HL-60 (cell line): ENCODE results near the gene WFIKKN1.

ENCODE experiments used
- DNase-seq, 2 experiments: peaks; one replicate each; pipeline ENCODE4 v3.0.0-alpha.2; 2010 to 2020; ENCODE audit warnings: low read depth in 1 of 2, low spot score in 1 of 2
- H3K27ac ChIP-seq: fragments of 250-450 bp; sonication (Bioruptor Pico); replicated peaks from 2 replicates; pipeline ENCODE4 v1.5.1; 2020; ENCODE audit warnings: mild to moderate bottlenecking, moderate library complexity
- H3K27me3 ChIP-seq: fragments of 250-450 bp; sonication (Bioruptor Pico); 2 replicates; pipeline ENCODE4 v1.5.1; 2021; ENCODE audit warnings: mild to moderate bottlenecking, moderate library complexity; ENCODE audit not compliant: insufficient read depth, poor library complexity, severe bottlenecking
- H3K4me3 ChIP-seq: replicated peaks from 2 replicates; pipeline ENCODE4 v1.5.1; 2011; ENCODE audit warnings: mild to moderate bottlenecking, control low read depth, low read length; ENCODE audit not compliant: insufficient read depth
- GABPA ChIP-seq: IDR thresholded peaks from 2 replicates; pipeline ENCODE4 v1.6.1; 2012; ENCODE audit warnings: low read depth
- POLR2AphosphoS5 ChIP-seq: IDR thresholded peaks from 2 replicates; pipeline ENCODE4 v1.6.1; 2012; ENCODE audit warnings: low read depth
- SPI1 ChIP-seq: IDR thresholded peaks from 2 replicates; pipeline ENCODE4 v1.6.1; 2012; ENCODE audit warnings: low read depth, mild to moderate bottlenecking, borderline replicate concordance
- TF ChIP-seq, protein P1 (sequence below): IDR thresholded peaks from one replicate; pipeline ENCODE4 v1.5.1; 2011; ENCODE audit warnings: low read length, control low read depth, inconsistent platforms; ENCODE audit not compliant: insufficient read depth
- TF ChIP-seq, protein P2 (sequence below): IDR thresholded peaks from 2 replicates; pipeline ENCODE4 v1.6.1; 2012; ENCODE audit warnings: low read depth; ENCODE audit not compliant: insufficient replicate concordance

The WFIKKN1 gene

DNA sequence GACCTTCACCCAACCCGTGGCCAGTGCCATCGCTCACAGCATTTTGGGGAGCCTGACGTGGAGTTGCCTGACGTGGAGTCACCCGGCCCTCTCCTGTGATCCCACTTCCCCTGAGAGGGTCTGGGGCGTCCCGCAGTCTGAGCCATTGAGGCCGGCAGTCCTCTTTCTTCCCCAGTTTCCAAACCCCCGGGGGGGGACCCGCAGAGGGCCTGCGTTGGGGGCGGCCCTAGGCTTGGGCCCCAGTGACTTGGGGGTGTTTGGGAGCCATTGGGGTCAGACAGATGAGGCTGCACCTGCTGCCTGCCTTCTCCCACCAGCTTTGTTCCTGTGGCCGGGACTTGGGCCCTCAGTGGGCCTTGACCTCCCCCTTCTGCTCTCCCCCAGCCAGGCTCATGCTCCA lies 38.9 kb downstream of the WFIKKN1 start:
- no peak for DNase-seq
- no peak overlapping the region; the same call in 1 of the 2 replicates for H3K4me3 ChIP-seq
- H3K27me3 ChIP-seq, result no peaks in the 10 kb centered on the region
- no peak overlapping the region for H3K27ac ChIP-seq
- no peak for TF ChIP-seq GABPA
- TF ChIP-seq, protein P1, sequence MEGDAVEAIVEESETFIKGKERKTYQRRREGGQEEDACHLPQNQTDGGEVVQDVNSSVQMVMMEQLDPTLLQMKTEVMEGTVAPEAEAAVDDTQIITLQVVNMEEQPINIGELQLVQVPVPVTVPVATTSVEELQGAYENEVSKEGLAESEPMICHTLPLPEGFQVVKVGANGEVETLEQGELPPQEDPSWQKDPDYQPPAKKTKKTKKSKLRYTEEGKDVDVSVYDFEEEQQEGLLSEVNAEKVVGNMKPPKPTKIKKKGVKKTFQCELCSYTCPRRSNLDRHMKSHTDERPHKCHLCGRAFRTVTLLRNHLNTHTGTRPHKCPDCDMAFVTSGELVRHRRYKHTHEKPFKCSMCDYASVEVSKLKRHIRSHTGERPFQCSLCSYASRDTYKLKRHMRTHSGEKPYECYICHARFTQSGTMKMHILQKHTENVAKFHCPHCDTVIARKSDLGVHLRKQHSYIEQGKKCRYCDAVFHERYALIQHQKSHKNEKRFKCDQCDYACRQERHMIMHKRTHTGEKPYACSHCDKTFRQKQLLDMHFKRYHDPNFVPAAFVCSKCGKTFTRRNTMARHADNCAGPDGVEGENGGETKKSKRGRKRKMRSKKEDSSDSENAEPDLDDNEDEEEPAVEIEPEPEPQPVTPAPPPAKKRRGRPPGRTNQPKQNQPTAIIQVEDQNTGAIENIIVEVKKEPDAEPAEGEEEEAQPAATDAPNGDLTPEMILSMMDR, result no peak
- TF ChIP-seq POLR2AphosphoS5, result no peak

DNA sequence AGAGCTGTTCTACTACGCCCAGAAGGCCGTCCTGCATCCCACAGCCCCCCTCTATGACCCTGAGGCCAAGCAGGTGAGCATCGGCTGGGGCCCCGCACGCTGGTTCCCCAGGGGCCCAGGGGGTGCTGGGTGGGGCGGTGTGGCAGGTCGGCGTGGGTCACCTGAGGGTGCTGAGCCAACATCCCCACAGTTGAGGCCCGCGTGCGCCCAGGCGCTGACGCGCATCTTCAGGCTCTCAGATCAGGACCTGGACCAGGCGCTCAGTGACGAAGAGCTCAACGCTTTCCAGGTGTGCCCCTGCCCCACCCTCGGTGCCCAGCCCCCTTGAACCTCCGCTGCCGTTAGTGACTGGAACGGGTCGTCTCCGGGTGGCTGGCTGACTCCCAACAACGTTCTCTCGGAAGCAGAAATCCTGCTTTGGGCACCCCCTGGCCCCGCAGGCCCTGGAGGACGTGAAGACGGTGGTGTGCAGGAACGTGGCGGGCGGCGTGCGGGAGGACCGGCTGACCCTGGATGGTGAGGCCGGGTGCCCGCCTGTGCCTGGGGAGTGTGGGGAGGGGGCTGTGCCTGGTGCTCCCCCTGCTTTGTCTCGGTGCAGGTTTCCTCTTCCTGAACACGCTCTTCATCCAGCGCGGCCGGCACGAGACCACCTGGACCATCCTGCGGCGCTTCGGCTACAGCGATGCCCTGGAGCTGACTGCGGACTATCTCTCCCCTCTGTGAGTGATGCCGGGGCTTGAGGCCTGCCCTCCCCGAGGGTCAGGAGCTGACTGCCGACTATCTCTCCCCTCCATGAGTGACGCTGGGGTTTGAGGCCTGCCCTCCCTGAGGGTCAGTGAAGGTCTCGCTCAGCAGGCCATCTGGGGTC lies 39.9 kb downstream of the WFIKKN1 start:
- TF ChIP-seq, protein P1, result no peak
- TF ChIP-seq POLR2AphosphoS5, result no peak
- no peak for TF ChIP-seq SPI1
- no peak for TF ChIP-seq GABPA
- TF ChIP-seq, protein P2, sequence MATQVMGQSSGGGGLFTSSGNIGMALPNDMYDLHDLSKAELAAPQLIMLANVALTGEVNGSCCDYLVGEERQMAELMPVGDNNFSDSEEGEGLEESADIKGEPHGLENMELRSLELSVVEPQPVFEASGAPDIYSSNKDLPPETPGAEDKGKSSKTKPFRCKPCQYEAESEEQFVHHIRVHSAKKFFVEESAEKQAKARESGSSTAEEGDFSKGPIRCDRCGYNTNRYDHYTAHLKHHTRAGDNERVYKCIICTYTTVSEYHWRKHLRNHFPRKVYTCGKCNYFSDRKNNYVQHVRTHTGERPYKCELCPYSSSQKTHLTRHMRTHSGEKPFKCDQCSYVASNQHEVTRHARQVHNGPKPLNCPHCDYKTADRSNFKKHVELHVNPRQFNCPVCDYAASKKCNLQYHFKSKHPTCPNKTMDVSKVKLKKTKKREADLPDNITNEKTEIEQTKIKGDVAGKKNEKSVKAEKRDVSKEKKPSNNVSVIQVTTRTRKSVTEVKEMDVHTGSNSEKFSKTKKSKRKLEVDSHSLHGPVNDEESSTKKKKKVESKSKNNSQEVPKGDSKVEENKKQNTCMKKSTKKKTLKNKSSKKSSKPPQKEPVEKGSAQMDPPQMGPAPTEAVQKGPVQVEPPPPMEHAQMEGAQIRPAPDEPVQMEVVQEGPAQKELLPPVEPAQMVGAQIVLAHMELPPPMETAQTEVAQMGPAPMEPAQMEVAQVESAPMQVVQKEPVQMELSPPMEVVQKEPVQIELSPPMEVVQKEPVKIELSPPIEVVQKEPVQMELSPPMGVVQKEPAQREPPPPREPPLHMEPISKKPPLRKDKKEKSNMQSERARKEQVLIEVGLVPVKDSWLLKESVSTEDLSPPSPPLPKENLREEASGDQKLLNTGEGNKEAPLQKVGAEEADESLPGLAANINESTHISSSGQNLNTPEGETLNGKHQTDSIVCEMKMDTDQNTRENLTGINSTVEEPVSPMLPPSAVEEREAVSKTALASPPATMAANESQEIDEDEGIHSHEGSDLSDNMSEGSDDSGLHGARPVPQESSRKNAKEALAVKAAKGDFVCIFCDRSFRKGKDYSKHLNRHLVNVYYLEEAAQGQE, result no peak
- no peaks in the 10 kb centered on the region for H3K27me3 ChIP-seq
- DNase-seq, result no peak
- no peak overlapping the region for H3K27ac ChIP-seq
- no peak overlapping the region for H3K4me3 ChIP-seq

DNA sequence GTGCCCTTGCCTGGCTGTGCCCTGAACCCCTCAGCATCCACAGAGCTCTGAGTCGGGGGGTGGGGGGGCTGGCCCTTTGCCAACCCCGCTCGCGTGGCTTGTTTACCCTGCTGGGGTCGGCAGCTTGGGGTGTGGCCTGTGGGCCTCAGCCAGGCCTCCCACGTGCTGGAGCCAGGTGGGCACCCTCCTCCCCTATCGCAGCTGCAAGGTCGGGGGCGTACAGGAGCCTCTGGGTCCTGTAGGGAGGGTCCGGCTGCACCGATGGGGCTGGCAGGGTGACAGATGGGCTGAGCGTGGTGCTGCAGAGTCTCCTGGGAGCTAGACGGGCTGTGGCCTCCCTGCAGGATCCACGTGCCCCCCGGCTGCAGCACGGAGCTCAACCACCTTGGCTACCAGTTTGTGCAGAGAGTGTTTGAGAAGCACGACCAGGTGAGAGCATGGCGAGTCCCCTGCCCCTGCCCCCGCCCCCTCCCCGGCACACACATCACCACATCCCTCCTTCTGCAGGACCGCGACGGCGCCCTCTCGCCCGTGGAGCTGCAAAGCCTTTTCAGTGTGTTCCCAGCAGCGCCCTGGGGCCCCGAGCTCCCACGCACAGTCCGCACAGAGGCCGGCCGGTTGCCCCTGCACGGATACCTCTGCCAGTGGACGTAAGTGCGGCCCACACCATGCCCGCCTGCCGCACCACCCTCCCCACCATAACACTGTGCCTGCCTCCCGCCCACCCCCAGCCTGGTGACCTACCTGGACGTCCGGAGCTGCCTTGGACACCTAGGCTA lies 40.8 kb downstream of the WFIKKN1 start:
- TF ChIP-seq SPI1, result no peak
- TF ChIP-seq GABPA, result no peak
- TF ChIP-seq, protein P1, result no peak
- TF ChIP-seq POLR2AphosphoS5, result no peak
- TF ChIP-seq, protein P2, result no peak
- no peak for DNase-seq

More for the DNA sequence above, 40.8 kb downstream of the WFIKKN1 start:
- H3K4me3 ChIP-seq, result no peak overlapping the region
- no peak overlapping the region for H3K27ac ChIP-seq
- H3K27me3 ChIP-seq, result no peaks in the 10 kb centered on the region
